Skin epidermis (tissue), 12 donors: ENCODE data around the gene TOP1.

Source experiments
- H3K27ac ChIP-seq, 21 experiments: fragments of 200-600 bp; sonication (generic) in 11 of 21; one replicate each; pipeline ENCODE4 v1.5.0; 2020; ENCODE audit warnings: mild to moderate bottlenecking in 3 of 21, inconsistent platforms in 2 of 21, moderate library complexity in 2 of 21
- H3K4me3 ChIP-seq, 7 experiments: fragments of 200-600 bp; sonication (generic) in 2 of 7; one replicate each; pipeline ENCODE4 v1.5.0; 2020; ENCODE audit warnings: inconsistent platforms in 2 of 7, mild to moderate bottlenecking in 2 of 7, moderate library complexity in 1 of 7

TOP1 gene

DNA sequence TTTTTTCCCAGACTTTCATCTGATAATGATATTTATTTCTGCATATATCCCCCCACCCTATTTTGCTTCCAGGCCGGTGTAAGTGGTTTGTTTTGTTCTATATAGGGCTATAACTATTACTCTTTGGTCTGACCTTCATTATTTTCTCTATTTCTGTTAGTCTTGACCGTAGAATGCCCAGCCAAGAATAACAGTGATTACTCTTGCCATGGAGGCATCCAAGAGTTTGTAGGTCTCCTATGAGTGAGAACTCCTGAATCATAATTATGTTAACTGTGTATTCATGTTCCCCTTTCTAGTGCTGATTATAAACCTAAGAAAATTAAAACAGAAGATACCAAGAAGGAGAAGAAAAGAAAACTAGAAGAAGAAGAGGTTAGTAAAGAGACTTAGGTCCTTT is 52.2 kb downstream of the TOP1 start:
- no peak overlapping the region for H3K4me3 ChIP-seq
- no peak overlapping the region for H3K27ac ChIP-seq

DNA sequence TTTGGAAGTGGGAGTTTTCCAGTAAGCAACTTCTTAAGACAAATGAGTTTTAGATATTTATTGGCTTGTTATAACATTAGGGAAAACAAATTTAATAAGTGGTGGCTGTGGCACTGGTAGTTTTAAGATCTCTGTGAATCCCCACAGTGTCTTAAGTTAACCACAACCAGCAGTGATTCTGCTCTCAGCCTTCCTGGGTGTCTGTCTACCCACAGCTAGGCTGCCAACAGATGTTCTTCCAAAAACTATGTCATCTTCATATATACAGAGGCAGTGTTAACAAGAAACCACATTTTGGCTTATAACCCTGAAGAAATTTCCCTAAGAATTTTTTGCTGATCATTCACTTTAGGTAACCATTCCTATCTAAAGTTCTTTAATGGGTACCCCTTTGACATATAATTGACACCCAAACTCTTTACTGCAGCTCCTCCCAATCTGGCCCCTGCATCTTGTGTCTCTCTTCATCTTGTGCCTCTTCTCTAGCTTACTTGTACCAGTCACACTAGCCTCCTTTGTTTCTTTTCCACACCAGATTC is 52.7 kb downstream of the TOP1 start:
- no peak overlapping the region for H3K4me3 ChIP-seq
- no peak overlapping the region for H3K27ac ChIP-seq

- no peak overlapping the region for H3K27ac ChIP-seq
- H3K4me3 ChIP-seq = no peak overlapping the region
Observed at GRCh38 chr20:41082306-41082705, 53.7 kb downstream of the TOP1 start.

GRCh38 chr20:41085606-41086005 is 57.0 kb downstream of the TOP1 start:
- H3K4me3 ChIP-seq = no peak overlapping the region
- no peak overlapping the region for H3K27ac ChIP-seq

GRCh38 chr20:41086402-41087324 is 58.0 kb downstream of the TOP1 start:
- Histone ChIP-seq H3K4me3 (no peak overlapping the region), H3K27ac (no peak overlapping the region)

GRCh38 chr20:41087325-41087685 is 58.7 kb downstream of the TOP1 start:
- H3K4me3 ChIP-seq = no peak overlapping the region
- H3K27ac ChIP-seq = no peak overlapping the region

GRCh38 chr20:41087777-41088176 is 59.2 kb downstream of the TOP1 start:
- H3K27ac ChIP-seq = no peak overlapping the region

GRCh38 chr20:41089555-41089954 is 60.9 kb downstream of the TOP1 start:
- Histone ChIP-seq H3K27ac (no peak overlapping the region), H3K4me3 (no peak overlapping the region)

More at GRCh38 chr20:41087777-41088176, 59.2 kb downstream of the TOP1 start:
- H3K4me3 ChIP-seq = no peak overlapping the region

- H3K27ac ChIP-seq = peak overlapping the region in 1 of 21 experiments; percentile 13
- no peak overlapping the region for H3K4me3 ChIP-seq
Observed at GRCh38 chr20:41091927-41092326, 63.3 kb downstream of the TOP1 start.

- Histone ChIP-seq H3K27ac (peak overlapping the region in 3 of 21 experiments; percentile 18 to 24 (median 22)), H3K4me3 (no peak overlapping the region)
Observed at GRCh38 chr20:41094353-41095055, 65.9 kb downstream of the TOP1 start.

DNA sequence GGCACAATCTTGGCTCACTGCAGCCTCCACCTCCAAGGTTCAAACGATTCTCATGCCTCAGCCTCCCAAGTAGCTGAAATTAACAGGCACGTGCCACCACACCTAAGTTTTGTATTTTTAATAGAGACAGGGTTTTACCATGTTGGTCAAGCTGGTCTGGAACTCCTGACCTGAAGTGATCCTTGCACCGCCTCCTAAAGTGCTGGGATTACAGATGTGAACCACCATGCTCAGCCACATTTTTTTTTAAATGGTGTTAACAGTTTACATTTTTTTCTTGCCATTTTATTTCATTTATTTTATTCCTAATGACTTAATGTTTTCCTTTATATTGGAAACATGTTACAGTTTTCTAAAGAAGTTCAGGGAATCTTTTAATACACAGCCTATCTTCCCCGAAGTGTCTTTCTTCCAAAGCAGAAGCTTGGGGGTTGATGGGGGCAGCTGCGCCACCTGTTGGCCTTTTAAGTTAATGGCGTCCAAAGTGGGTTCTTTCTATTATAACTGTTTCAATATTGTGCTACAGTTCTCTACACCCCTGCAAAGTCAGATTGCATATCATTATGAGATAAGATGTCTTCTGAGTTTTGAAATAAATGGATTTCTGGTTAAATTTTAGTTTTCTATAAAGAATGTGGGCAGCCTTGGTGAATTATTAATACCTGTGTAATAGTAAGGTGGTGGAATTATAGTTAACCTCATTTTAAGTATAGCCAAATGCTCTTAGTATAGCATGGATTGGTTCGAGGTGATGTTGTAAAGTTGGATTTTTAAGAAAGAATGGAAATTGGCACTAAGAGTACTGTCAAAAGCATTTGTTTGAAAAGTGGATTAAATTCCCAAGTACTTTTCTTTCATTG is 66.7 kb downstream of the TOP1 start:
- H3K4me3 ChIP-seq = no peak overlapping the region
- no peak overlapping the region for H3K27ac ChIP-seq

DNA sequence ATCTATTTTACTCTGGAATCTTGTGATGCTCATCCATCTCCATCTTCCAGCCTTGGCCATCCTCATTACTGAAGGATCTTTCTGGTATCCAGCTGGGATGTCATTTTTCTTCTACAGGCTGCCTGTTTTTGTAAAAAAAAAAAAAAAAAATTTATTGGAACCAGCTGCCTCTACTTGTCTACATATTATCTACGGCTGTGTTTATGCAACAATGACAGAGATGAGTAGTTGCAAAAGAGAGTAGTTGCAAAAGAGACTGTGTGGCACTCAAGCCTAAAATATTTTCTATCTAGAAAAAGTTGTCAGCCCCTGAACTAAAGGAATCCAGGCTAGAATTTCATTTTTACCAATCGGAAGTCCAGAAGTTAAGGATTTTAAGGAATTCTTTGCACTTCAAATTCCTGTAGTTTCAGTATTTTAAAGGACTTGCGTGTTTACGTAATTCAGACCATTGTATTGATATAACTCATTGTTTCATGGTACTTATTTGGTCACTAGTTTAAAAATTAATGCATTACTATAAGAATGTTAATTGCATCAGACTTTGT is 70.2 kb downstream of the TOP1 start:
- Histone ChIP-seq H3K27ac (no peak overlapping the region), H3K4me3 (no peak overlapping the region)

- Histone ChIP-seq H3K4me3 (no peak overlapping the region), H3K27ac (no peak overlapping the region)
Observed at GRCh38 chr20:41100001-41100480, 71.4 kb downstream of the TOP1 start.

DNA sequence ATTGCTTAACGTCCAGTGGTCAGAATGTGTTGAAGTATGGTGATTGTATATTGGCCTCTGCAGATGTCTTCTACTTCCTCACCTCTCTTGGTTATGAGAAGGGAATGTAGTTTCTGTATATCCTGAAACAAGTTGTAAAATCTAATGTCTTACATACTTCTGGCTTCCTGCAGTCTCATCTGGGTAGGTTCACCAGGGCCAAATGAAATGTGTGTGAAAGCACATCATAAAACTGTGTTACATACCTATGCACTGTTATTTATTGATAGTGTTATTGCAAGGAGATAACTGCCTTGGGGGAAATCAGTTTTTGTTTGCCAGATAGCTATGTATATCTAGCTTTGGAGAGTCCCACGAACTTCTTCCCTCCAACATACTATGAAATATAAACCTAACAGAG is 73.0 kb downstream of the TOP1 start:
- no peak overlapping the region for H3K27ac ChIP-seq
- no peak overlapping the region for H3K4me3 ChIP-seq

DNA sequence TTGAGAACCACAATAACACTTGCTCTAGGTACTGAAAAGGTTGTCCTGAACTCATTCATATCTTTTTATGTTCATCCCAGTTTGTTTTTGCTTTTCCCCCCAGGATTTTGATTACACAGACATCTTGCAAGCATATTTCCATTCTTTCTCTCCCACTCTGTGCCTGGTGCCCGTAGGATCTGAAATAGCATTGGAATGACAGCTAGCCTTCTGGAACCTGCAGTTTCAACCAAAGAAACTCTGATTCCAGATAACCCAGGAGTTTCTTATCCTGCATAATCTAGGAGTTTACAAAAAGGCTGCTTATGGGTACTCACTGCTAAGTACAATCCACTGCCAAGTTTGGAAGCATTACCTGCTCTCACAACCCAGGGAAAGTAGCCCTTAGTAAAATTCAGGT is 79.9 kb downstream of the TOP1 start:
- Histone ChIP-seq H3K4me3 (no peak overlapping the region), H3K27ac (no peak overlapping the region)

GRCh38 chr20:41110012-41110411 is 81.4 kb downstream of the TOP1 start:
- H3K4me3 ChIP-seq = no peak overlapping the region
- no peak overlapping the region for H3K27ac ChIP-seq

DNA sequence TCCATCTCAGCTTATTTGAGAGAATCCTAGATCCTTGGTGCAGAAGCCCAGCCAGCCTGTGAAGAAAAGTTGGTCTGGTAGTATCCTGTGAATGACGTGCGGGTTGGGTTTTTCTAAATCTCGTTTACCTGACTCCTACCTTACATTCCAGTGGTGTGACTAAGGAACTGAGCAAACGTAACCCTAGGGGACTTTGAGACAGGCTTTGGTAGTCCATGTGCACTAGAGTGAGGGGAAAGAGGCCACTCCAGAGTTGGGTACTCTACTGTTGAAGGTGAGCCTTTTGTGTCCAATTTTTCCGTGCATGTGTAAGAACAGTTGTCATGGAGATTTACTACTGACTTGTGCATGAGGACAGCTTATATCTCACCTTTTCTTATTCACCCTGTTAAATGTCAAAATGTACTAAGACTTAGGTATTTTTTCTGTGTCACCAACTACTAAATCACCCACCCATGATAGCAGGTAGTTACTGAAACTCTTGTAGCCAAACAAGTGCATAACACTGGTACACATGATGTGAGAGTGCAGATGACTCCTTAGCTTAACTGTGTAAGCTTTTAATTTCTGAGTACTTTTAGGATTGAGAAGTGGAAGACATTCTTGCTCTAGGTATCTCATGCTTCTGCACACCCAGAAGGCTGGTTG is 82.4 kb downstream of the TOP1 start:
- Histone ChIP-seq H3K4me3 (no peak overlapping the region), H3K27ac (no peak overlapping the region)

DNA sequence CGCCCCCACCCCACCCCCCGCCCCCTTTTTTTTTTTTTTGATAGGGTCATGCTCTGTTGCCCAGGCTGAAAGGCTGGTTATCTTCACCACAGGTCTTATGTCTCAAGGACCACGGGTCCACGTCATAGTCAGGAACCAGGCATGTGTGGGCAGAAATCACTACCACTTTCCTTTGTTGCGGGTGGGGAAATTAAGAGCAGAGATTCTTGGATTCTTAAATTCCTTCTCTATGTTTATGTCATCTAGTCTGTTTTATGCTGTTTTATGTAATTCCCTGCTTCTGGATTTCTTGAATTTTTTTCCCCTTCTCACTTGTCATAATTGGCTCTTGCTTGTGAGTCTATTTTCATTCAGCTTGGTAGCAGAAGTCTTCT is 82.9 kb downstream of the TOP1 start:
- Histone ChIP-seq H3K4me3 (no peak overlapping the region), H3K27ac (no peak overlapping the region)

DNA sequence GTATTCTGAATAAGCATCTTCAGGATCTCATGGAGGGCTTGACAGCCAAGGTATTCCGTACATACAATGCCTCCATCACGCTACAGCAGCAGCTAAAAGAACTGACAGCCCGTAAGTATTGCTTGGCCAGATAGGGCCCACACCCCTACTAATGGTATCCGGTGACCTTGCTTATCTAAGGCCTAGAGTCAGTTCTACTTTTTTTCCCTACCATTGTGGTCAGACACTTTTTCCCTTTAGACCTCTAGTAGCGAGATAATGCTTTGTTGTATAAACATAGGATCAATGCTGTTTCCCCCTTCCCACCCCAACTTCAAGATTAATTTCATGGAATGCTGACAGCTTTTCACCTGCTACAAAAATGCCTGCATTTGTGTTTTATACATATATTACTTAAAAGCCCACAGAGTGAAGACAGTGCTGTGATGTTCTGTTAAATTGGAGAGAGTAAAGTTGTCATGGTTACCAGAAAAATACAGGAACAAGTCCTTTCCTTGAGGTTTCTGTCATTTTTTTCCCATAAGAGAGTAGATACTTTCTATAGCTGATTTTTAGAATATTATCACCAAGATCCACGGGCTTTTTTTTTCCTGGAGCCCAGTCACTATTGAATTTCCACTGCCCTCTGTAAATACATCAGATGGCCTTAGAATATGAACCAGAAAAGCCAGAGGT is 87.8 kb downstream of the TOP1 start:
- Histone ChIP-seq H3K27ac (no peak overlapping the region), H3K4me3 (no peak overlapping the region)
